GM19324 (cell line): Measurements from ENCODE around the gene VEGFB.

Experiments
- ATAC-seq: cut with Tn5 transposase; IDR thresholded peaks from one replicate; pipeline ENCODE4 v1.9.1; 2021; ENCODE audit warnings: mild to moderate bottlenecking, moderate library complexity; ENCODE audit not compliant: unreplicated experiment, low FRiP score

VEGFB gene

GRCh38 chr11:64210301-64211020, 23.9 kb upstream of the VEGFB start:
- no peak for ATAC-seq

- ATAC-seq = no peak
Measured at GRCh38 chr11:64211181-64211872, 23.1 kb upstream of the VEGFB start.

- no peak for ATAC-seq
Measured at GRCh38 chr11:64216879-64217278, 17.5 kb upstream of the VEGFB start.

DNA sequence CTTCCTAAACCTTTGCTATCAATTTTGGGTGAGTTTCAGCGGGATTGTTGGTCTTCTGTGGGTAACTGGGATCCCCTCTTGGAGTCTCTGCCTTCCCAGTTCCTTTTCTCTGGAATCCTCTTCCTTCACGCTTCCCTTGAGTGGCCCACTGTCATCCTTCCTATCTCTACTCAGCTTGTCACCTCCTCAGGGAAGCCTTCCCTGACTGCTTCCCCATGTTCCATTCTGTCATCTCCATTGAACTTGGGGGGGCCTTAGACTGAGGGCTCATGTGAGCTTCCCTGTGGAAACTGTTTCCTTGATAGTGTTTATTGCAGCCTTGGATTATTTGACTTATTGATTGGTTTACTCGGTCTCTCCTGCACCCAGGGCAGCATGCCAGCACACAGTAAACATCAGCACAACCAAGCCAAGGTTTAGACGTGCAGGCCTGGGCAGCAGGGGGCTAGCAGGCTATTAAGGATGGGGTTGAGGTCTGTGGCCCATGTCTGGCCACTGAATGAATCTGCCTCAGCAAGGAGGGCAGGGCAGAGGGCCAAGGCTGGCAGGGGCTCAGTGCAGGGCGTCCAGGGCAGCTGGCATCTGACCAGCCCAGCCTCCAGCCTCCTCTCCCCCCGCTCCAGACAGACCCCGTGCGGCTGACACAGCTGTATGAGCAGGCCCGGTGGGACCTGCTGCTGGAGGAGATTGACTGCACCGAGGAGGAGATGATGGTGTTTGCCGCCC, 15.6 kb upstream of the VEGFB start:
- no peak for ATAC-seq

DNA sequence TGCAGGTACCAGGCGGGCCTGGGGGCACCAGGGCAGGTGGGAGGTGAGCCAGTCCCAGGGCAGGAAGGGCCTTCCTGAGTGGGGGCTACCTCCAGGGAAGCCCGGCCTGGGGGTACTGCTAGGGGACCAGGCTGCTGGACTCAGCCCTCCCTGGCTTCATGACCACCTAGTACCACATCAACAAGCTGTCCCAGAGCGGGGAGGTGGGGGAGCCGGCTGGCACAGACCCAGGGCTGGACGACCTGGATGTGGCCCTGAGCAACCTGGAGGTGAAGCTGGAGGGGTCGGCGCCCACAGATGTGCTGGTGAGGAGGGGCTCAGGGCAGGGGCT, 15.1 kb upstream of the VEGFB start:
- no peak for ATAC-seq

GRCh38 chr11:64219755-64220154, 14.6 kb upstream of the VEGFB start:
- no peak for ATAC-seq

- ATAC-seq = no peak
Measured at GRCh38 chr11:64220271-64220670, 14.1 kb upstream of the VEGFB start.

DNA sequence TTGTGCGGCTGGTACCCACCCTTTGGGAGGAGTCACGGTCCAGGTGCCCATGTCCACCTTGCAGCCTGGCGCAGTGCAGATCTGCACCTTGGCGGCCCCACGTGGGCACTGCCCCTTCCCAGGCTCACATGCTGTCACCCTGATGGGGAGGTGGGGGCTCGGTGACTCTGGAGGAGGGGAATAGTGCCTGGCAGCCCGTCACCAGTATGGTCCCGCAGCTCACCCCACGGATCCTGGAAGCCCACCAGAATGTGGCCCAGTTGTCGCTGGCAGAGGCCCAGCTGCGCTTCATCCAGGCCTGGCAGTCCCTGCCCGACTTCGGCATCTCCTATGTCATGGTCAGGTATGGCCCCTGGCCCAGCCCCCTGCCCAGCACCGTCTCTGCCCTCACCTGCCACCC, 13.6 kb upstream of the VEGFB start:
- no peak for ATAC-seq

GRCh38 chr11:64222651-64223000, 11.8 kb upstream of the VEGFB start:
- no peak for ATAC-seq

- no peak for ATAC-seq
Measured at GRCh38 chr11:64223001-64223651, 11.3 kb upstream of the VEGFB start.

- ATAC-seq = no peak
Measured at GRCh38 chr11:64224151-64224890, 10.1 kb upstream of the VEGFB start.

- no peak for ATAC-seq
Measured at GRCh38 chr11:64224891-64225607, 9.3 kb upstream of the VEGFB start.

GRCh38 chr11:64225608-64226506, 8.5 kb upstream of the VEGFB start, which contains the start of the genes NUDT22 and TRPT1:
TSS of gene NUDT22 (plus strand) at chr11:64226274. CDS start at chr11:64226653, 379 bp downstream.
TSS of gene TRPT1 (minus strand) at chr11:64226186. CDS start at chr11:64225860, 326 bp downstream.
- ATAC-seq = peak; percentile 47

DNA sequence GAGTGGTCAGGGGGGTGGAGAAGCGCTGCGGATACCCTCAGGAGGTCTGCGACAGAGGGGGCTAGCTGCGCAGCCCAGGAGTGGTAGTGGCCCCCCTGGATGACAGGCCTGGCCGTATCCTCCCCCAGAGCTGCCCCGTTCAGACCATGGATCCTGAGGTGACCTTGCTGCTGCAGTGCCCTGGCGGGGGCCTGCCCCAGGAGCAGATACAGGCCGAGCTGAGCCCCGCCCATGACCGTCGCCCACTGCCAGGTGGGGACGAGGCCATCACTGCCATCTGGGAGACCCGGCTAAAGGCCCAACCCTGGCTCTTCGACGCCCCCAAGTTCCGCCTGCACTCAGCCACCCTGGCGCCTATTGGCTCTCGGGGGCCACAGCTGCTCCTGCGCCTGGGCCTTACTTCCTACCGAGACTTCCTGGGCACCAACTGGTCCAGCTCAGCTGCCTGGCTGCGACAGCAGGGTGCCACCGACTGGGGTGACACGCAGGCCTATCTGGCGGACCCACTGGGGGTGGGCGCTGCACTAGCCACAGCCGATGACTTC, 7.8 kb upstream of the VEGFB start:
- ATAC-seq = peak; percentile 27

GRCh38 chr11:64227405-64227956, 6.9 kb upstream of the VEGFB start:
- no peak for ATAC-seq

DNA sequence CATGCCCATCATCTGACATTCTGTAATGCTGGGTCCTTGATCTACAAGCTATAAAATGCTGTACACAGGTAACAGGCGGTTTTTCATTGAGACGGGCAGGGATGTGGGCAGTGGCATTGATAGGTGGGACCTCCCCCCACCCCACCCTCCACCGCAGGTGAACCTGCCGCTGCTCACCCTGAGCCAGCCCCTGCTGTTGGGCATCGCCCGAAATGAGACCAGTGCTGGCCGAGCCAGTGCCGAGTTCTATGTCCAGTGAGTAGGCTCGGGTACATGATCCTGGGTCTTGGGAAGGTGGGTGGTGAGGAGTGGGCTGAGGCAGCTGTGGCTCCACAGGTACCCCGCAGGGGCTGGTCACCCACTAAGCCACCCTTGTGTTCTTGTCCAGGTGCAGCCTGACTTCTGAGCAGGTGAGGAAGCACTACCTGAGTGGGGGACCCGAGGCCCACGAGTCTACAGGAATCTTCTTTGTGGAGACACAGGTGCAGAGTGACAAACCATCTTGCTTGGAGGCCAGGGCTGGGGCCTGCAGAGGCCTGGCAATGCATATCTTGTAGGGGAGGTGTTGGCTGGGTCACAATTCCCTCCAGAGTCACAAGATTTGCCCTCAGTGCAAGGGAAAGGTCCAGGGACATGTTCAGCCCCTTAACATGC, 5.2 kb upstream of the VEGFB start:
- no peak for ATAC-seq

DNA sequence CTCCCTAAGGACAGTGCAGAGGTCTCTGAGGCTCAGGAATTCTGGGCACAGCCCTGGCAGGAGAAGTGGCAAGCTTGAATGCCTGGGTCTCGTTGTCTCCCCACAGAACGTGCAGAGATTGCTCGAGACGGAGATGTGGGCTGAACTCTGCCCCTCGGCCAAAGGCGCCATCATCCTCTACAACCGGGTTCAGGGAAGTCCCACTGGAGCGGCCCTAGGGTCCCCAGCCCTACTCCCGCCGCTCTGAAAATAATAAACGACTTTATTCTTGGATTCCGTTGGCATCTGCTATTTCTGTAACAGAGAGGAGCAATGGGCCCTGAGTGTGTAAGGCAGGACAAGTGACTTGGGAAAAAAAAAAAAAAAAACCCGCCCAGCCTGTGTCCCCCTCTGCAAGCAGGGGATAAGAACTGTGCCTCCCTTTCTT, 4.6 kb upstream of the VEGFB start:
- ATAC-seq = no peak
